GM18507 (cell line): ENCODE measurements around the gene CATSPERD.
A peak's percentile ranks its signal among the peaks of the same experiment; 100 is the strongest.

Experiments
- DNase-seq: peaks from one replicate; pipeline ENCODE4 v3.0.0; 2011; ENCODE audit warnings: low read depth; ENCODE audit not compliant: insufficient read length; ENCODE audit errors: extremely low spot score
- FAIRE-seq: peaks from 2 replicates; lab custom pipeline; 2011; peaks lifted over from hg19 to GRCh38; lab: Jason Lieb, UNC

The CATSPERD gene

GRCh38 chr19:5719961-5720790 lies at the start of gene CATSPERD, which contains the start of gene LONP1:
TSS of gene CATSPERD (plus strand) at chr19:5720637. CDS start at chr19:5720738, 101 bp downstream.
TSS of gene LONP1 (minus strand) at chr19:5720146. CDS start at chr19:5720132, 14 bp downstream.
- peak; percentile 96 for FAIRE-seq

GRCh38 chr19:5671600-5671999 lies 48.8 kb upstream of the CATSPERD start:
- DNase-seq, result no peak
- no peak for FAIRE-seq

More at GRCh38 chr19:5719961-5720790, at the start of gene CATSPERD, which contains the start of gene LONP1:
- DNase-seq, result peak; percentile 99

- DNase-seq (no peak), FAIRE-seq (no peak)
Observed at GRCh38 chr19:5672708-5673459, 47.6 kb upstream of the CATSPERD start.

GRCh38 chr19:5673752-5674151 lies 46.7 kb upstream of the CATSPERD start:
- FAIRE-seq, result no peak
- no peak for DNase-seq

GRCh38 chr19:5674714-5675113 lies 45.7 kb upstream of the CATSPERD start:
- FAIRE-seq, result no peak
- no peak for DNase-seq

- FAIRE-seq (no peak), DNase-seq (no peak)
Observed at GRCh38 chr19:5676105-5676771, 44.2 kb upstream of the CATSPERD start.

GRCh38 chr19:5676772-5677105 lies 43.7 kb upstream of the CATSPERD start:
- FAIRE-seq (no peak), DNase-seq (no peak)

GRCh38 chr19:5677136-5677535 lies 43.3 kb upstream of the CATSPERD start:
- DNase-seq (no peak), FAIRE-seq (no peak)

GRCh38 chr19:5677580-5677979 lies 42.9 kb upstream of the CATSPERD start:
- DNase-seq, result no peak
- no peak for FAIRE-seq

GRCh38 chr19:5678071-5678718 lies 42.2 kb upstream of the CATSPERD start:
- DNase-seq (no peak), FAIRE-seq (no peak)

GRCh38 chr19:5679289-5680083 lies 41.0 kb upstream of the CATSPERD start:
- FAIRE-seq (no peak), DNase-seq (no peak)

- no peak for DNase-seq
- no peak for FAIRE-seq
Observed at GRCh38 chr19:5680084-5680436, 40.4 kb upstream of the CATSPERD start.

GRCh38 chr19:5680437-5681368 lies 39.7 kb upstream of the CATSPERD start, which contains the start of the genes HSD11B1L and MICOS13:
TSS of gene HSD11B1L (plus strand) at chr19:5681027. CDS start at chr19:5684833, 3,806 bp downstream.
TSS of gene MICOS13 (minus strand) at chr19:5680516. CDS start at chr19:5680486, 30 bp downstream.
- DNase-seq (peak; percentile 92), FAIRE-seq (peak; percentile 100)

- no peak for FAIRE-seq
- no peak for DNase-seq
Observed at GRCh38 chr19:5681391-5682106, 38.9 kb upstream of the CATSPERD start.

GRCh38 chr19:5682107-5682482 lies 38.3 kb upstream of the CATSPERD start:
- no peak for DNase-seq
- no peak for FAIRE-seq

- no peak for FAIRE-seq
Observed at GRCh38 chr19:5683177-5683886, 37.1 kb upstream of the CATSPERD start.

More at GRCh38 chr19:5683177-5683886, 37.1 kb upstream of the CATSPERD start:
- no peak for DNase-seq
